HS-5 (cell line): ENCODE data around the gene USP1.

ENCODE experiments used
- DNase-seq: peaks from one replicate; pipeline ENCODE4 v3.0.0-alpha.2; 2012; ENCODE audit warnings: low read depth

Gene USP1

GRCh38 chr1:62426237-62426636, 10.6 kb upstream of the USP1 start:
- DNase-seq: no peak

GRCh38 chr1:62426794-62427193, 10.1 kb upstream of the USP1 start:
- no peak for DNase-seq

- DNase-seq: no peak
These were observed 8.5 kb upstream of the USP1 start for GRCh38 chr1:62428351-62428750.

- DNase-seq: no peak
These were observed 7.3 kb upstream of the USP1 start for GRCh38 chr1:62429581-62429980.

GRCh38 chr1:62433861-62434617, 2.8 kb upstream of the USP1 start:
- DNase-seq: no peak

GRCh38 chr1:62434618-62435001, 2.2 kb upstream of the USP1 start:
- DNase-seq: no peak

GRCh38 chr1:62435231-62436038, 1.4 kb upstream of the USP1 start:
- DNase-seq: no peak

GRCh38 chr1:62436039-62436465, 797 bp upstream of the USP1 start:
- no peak for DNase-seq

- DNase-seq: no peak
These were observed 558 bp downstream of the USP1 start for GRCh38 chr1:62437273-62437940.

- no peak for DNase-seq
These were observed 1.3 kb downstream of the USP1 start for GRCh38 chr1:62438163-62438562.

- no peak for DNase-seq
These were observed 3.0 kb downstream of the USP1 start for GRCh38 chr1:62439652-62440371.

GRCh38 chr1:62444701-62445100, 7.9 kb downstream of the USP1 start:
- no peak for DNase-seq

- no peak for DNase-seq
These were observed 11.5 kb downstream of the USP1 start for GRCh38 chr1:62448221-62448933.

GRCh38 chr1:62450301-62450700, 13.5 kb downstream of the USP1 start:
- DNase-seq: no peak

GRCh38 chr1:62452951-62453350, 16.1 kb downstream of the USP1 start:
- peak; percentile 58 for DNase-seq

GRCh38 chr1:62457955-62458354, 21.1 kb downstream of the USP1 start:
- no peak for DNase-seq

- DNase-seq: no peak
These were observed 25.5 kb downstream of the USP1 start for GRCh38 chr1:62462370-62462769.

- DNase-seq: no peak
These were observed 30.2 kb downstream of the USP1 start for GRCh38 chr1:62467092-62467491.

GRCh38 chr1:62476525-62477219, 39.8 kb downstream of the USP1 start:
- no peak for DNase-seq

- DNase-seq: no peak
These were observed 44.8 kb downstream of the USP1 start for GRCh38 chr1:62481681-62482080.
